ENCODE results near the gene RIPK1. TPM values are rescaled to one million over a fixed set of nuclear protein-coding genes. Genes with fewer than 3 reads are reported as not detected.
"Not testable (repeated sequence)": the region's sequence is repeated elsewhere in the genome, so short reads cannot be mapped to it uniquely, and the experiment has no call there.

Gene RIPK1
- total RNA-seq, 1 donor from 2014 or later, result 17.0 TPM

DNA sequence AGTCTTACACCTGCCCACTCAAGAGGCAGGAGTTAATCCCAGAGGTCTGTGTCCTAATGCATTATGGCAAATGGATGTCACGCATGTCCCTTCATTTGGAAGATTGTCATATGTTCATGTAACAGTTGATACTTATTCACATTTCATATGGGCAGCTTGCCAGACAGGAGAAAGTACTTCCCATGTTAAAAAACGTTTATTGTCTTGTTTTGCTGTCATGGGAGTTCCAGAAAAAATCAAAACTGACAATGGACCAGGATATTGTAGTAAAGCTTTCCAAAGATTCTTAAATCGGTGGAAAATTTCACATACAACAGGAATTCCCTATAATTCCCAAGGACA lies 13.2 kb upstream of the RIPK1 start:
- Mint-ChIP-seq H3K4me1 (peaks cover 40% of the 10 kb centered on the region), H3K4me3 (peak overlapping the region; percentile 32)
- H3K36me3 Mint-ChIP-seq (ENCODE audit: low read depth); H3K27me3 Mint-ChIP-seq; H3K27ac Mint-ChIP-seq; DNase-seq; H3K9me3 Mint-ChIP-seq: not testable (repeated sequence)
- intact Hi-C loops (cut with micrococcal nuclease), result loop anchor here (2.0 kb wide), 1 partner anchor 264 kb away; no protein-coding TSS in a partner anchor

DNA sequence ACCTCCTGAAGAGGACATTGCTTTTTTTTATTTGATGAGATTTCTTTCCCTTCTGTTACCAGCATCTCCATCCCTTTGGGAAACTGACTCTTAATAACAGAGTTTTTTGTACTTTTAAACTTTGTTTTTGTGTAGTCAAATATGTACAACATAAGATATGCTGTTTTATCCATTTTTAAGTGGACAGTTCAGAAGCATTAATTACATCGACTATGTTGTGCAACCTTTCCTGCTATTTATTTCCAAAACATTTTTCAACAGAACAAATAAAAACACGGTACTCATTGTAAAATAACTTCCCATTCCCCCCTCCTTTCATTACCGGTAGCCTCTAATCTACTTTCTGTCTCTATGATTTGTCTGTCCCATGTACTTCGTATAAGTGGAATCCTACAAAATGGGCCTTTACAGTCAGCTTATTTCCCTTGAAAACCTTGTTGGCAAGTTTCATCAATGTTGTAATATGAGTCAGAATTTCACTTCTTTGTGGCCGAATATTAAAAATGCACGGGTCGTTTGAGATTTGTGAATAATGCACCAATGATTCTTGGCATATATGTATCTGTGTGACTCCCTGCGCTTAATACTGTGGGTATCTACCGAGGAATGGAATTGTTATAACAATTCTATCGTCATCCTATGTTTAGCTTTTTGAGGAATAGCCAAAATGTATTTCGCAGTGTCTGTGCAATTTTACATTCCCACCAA lies 11.1 kb upstream of the RIPK1 start:
- peaks cover 40% of the 10 kb centered on the region for H3K4me1 Mint-ChIP-seq
- peaks cover 8% of the 10 kb centered on the region for H3K27me3 Mint-ChIP-seq
- H3K36me3 Mint-ChIP-seq (ENCODE audit: low read depth), result no peaks in the 10 kb centered on the region
- no peak overlapping the region for H3K4me3 Mint-ChIP-seq
- DNase-seq, result no peak
- intact Hi-C loops (cut with micrococcal nuclease), result no loop called here
- no peaks in the 10 kb centered on the region for H3K9me3 Mint-ChIP-seq
- no peak overlapping the region for H3K27ac Mint-ChIP-seq

DNA sequence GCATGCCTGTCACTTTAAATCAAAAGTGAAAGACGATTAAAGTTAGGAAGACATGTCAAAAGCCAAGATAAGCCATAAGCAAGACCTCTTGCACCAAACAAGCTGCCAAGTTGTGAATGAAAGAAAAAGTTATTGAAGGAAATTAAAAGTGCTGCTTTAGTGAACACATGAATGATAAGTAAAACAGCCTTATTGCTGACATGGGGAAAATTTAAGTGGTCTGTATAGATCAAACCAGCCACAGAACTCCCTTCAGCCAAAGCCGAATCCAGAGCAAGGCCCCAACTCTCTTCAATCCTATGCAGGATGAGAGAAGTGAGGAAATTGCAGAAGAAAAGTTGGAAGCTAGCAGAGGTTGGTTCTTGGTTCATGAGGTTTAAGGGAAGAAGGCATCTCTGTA lies 9.3 kb upstream of the RIPK1 start:
- no peaks in the 10 kb centered on the region for H3K36me3 Mint-ChIP-seq (ENCODE audit: low read depth)
- intact Hi-C loops (cut with micrococcal nuclease), result no loop called here
- H3K4me1 Mint-ChIP-seq, result peaks cover 27% of the 10 kb centered on the region
- no peaks in the 10 kb centered on the region for H3K9me3 Mint-ChIP-seq
- H3K27me3 Mint-ChIP-seq, result peaks cover 8% of the 10 kb centered on the region
- H3K27ac Mint-ChIP-seq, result peak overlapping the region; percentile 38
- H3K4me3 Mint-ChIP-seq, result peak overlapping the region; percentile 6
- DNase-seq, result no peak

DNA sequence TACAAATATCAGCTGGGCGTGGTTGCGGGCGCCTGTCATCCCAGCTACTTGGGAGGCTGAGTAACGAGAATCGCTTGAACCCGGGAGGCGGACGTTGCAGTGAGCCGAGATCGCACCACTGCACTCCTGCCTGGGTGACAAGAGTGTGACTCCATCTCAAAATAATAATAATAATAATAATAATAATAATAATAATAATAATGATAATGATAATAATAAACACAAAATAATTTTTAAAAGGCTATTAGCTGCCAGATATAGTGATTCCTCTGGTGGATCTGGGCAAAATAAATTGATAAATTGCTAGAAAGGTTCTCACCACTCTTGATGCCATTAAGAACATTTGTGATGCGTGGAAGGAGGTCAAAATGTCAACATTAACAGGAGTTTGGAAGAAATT lies 8.2 kb upstream of the RIPK1 start:
- H3K27me3 Mint-ChIP-seq; H3K36me3 Mint-ChIP-seq (ENCODE audit: low read depth); intact Hi-C loops (cut with micrococcal nuclease); H3K4me3 Mint-ChIP-seq; H3K27ac Mint-ChIP-seq; H3K9me3 Mint-ChIP-seq; DNase-seq: not testable (repeated sequence)
- H3K4me1 Mint-ChIP-seq, result peaks cover 26% of the 10 kb centered on the region

DNA sequence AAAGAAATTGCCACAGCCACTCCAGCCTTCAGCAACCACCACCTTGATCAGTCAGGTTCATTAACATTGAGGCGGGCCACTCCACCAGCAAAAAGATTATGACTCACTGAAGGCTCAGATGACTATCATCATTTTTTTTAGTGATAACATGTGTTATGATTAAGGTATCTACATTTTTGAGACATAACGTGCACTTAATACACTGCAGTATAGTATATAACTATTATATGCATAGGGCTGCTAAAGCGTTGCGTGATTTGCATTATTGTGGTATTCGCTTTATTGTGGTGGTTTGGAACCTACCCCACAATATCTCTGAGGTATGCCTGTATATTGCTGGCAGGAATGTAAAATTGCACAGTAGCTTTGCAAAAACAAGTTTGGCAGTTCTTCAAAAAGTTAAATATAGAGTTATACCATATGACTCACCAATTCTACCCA lies 6.8 kb upstream of the RIPK1 start:
- H3K9me3 Mint-ChIP-seq, result no peaks in the 10 kb centered on the region
- H3K27ac Mint-ChIP-seq, result no peak overlapping the region
- H3K36me3 Mint-ChIP-seq (ENCODE audit: low read depth), result peaks cover 4% of the 10 kb centered on the region
- peaks cover 6% of the 10 kb centered on the region for H3K27me3 Mint-ChIP-seq
- DNase-seq, result no peak
- H3K4me1 Mint-ChIP-seq, result peaks cover 29% of the 10 kb centered on the region
- no peak overlapping the region for H3K4me3 Mint-ChIP-seq
- intact Hi-C loops (cut with micrococcal nuclease), result no loop called here

DNA sequence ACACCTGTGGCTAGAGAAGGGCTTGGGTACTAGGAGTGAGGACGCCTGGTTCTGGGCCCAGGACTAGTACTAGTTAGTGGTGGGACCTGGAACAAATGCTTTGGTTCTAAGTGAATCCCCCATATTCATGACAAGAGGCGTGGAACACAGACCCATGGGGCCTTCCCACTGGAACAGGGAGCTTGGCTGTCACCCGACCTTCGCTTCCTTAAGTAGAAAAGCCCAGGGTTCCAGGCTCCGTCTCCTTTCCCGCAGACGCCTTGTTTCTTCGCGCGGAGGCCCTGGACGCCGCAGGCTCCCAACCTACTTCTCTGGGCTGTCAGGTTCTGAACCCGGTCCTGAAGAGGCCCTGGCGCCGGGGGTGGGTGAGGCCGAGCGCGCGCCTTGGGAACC lies 5.0 kb upstream of the RIPK1 start:
- DNase-seq; H3K9me3 Mint-ChIP-seq; intact Hi-C loops (cut with micrococcal nuclease); H3K36me3 Mint-ChIP-seq (ENCODE audit: low read depth); H3K27me3 Mint-ChIP-seq: not testable (repeated sequence)
- H3K4me3 Mint-ChIP-seq, result peak overlapping the region; percentile 88
- H3K27ac Mint-ChIP-seq, result peak overlapping the region; percentile 75
- H3K4me1 Mint-ChIP-seq, result peaks cover 39% of the 10 kb centered on the region

DNA sequence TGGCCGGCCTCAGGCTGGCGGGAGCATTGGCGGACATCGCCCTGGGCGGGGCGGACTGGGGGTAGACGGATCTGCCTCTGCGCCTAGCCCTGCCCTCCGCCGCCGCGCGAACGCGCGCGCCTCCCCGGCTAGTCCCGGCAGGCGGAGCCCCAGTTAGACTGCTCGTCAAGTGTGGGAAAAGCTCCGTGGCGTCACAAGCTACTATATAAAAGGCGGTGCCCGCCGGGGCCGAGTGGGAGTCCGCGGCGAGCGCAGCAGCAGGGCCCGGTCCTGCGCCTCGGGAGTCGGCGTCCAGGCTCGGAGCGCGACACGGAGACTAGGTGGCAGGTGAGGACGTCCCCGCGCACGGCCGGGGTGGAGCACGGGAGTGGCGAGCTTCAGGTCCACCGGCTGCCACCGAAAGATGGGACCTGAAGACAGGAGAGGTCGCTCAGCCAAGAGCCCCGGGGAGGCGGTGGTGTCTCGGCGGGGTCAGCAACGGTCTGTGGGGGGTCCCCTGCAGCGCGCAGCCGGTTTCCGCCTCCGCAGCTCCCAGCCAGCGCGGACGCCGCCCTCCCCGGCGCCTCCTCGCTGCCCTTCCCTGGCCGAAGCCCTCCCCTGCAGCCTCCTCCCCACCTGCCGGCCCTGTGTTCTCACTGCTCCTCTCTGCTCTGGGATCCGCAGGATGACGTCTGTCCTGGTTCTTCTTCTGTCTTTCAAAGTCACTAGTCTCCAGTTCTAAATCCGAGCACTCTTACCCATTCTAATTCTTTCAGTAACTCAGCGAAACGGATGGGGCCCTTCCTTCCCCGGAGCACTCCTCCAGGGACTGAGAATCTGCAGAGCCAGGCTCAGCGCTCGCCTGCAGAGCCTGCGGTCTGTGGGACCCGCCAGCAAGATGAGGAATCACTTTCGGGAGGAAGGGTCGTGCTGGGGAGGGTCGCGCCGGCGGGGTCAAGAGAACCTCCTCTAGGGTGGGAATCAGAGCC lies 4.3 kb upstream of the RIPK1 start:
- peak overlapping the region; percentile 89 for H3K27ac Mint-ChIP-seq
- peak; percentile 98 for DNase-seq
- H3K9me3 Mint-ChIP-seq, result no peaks in the 10 kb centered on the region
- no peaks in the 10 kb centered on the region for H3K27me3 Mint-ChIP-seq
- H3K4me1 Mint-ChIP-seq, result peaks cover 33% of the 10 kb centered on the region
- peak overlapping the region; percentile 88 for H3K4me3 Mint-ChIP-seq
- peaks cover 9% of the 10 kb centered on the region for H3K36me3 Mint-ChIP-seq (ENCODE audit: low read depth)
- intact Hi-C loops (cut with micrococcal nuclease), result no loop called here

DNA sequence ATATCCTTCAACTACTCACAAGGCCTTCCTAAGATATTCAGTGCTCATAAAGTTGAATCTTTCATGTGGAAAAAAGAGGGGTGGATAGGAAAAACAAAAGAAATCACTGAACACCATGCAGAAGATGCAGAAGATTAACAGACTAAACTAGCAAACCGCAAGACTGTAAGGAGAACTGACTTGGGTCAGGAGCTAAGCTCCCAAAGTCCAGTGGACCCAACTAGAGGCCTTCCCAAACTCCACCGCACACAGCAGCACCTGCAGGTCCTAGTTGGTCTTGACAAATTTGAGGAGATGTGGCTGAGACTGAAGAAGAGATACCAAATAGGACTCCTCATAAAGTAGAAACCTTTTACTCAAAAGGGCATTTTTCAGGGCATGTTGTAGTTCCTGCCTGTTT lies 3.3 kb downstream of the RIPK1 start:
- Mint-ChIP-seq H3K27ac (peak overlapping the region; percentile 6), H3K9me3 (no peaks in the 10 kb centered on the region), H3K4me1 (peaks cover 48% of the 10 kb centered on the region), H3K4me3 (no peak overlapping the region), H3K36me3 (ENCODE audit: low read depth) (peaks cover 21% of the 10 kb centered on the region), H3K27me3 (no peaks in the 10 kb centered on the region)
- no peak for DNase-seq
- intact Hi-C loops (cut with micrococcal nuclease), result no loop called here

DNA sequence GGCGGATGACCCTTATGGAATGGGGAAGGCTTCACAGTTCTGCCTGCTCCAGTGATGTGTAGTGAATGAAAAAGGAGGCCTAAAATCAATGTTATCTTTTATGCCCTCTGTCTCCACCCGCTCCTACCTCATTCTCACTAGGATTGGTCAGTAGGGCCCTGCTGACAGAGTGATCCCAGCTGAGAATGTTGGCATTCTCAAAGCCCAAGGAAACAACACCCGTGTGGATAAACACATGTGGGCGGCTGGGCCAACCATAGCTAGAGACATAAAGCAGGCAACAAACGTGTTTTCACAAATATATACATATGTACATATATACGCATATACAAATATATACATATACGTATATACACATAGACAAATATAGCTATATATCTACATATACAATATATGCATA lies 4.5 kb downstream of the RIPK1 start:
- DNase-seq, result no peak
- H3K4me1 Mint-ChIP-seq, result peaks cover 45% of the 10 kb centered on the region
- intact Hi-C loops (cut with micrococcal nuclease), result no loop called here

DNA sequence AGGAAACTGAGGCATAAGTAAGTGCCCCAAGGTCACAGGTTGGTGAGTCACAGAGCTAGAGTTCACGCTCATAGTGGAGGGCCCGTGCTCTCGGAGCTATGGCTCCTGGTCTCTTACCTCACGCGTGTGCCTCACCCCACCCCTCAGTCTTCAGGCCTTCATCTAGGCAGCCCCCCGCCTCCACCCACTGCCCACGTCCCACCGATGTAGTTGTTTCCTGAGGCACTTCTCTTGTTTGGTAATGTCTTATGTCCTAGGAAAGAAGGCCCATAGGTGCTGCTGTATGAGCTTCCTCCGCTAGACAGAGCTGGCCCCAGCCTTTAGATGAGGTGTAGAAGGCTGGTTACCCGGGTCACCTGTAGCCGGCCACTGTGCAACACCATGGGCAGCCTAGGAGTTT lies 5.1 kb downstream of the RIPK1 start:
- Mint-ChIP-seq H3K27ac (no peak overlapping the region), H3K4me1 (peaks cover 43% of the 10 kb centered on the region), H3K27me3 (no peaks in the 10 kb centered on the region), H3K36me3 (ENCODE audit: low read depth) (peaks cover 34% of the 10 kb centered on the region), H3K9me3 (no peaks in the 10 kb centered on the region), H3K4me3 (no peak overlapping the region)
- intact Hi-C loops (cut with micrococcal nuclease), result no loop called here
- no peak for DNase-seq

More for the DNA sequence above, 4.5 kb downstream of the RIPK1 start:
- H3K27me3 Mint-ChIP-seq, result no peaks in the 10 kb centered on the region
- H3K4me3 Mint-ChIP-seq, result no peak overlapping the region
- peaks cover 28% of the 10 kb centered on the region for H3K36me3 Mint-ChIP-seq (ENCODE audit: low read depth)
- H3K27ac Mint-ChIP-seq, result peak overlapping the region; percentile 32
- no peaks in the 10 kb centered on the region for H3K9me3 Mint-ChIP-seq

DNA sequence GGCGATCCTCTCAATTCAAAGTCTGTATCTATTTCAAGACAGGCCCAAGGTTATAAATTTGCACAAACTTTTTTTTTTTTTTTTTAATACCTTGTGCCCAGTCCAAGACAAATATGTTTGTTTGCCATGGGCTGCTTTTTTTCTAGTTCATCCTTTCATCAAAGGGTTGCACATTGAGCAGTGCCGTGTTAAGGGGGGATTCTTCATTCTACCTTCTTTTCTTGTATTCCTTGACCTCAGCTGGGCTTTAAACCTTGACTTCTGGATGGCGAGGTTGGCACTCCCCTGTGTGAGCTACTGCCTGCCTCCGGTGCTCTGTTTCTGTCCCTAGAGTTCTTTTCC lies 7.4 kb downstream of the RIPK1 start:
- intact Hi-C loops (cut with micrococcal nuclease), result no loop called here
- Mint-ChIP-seq H3K4me3 (peak overlapping the region; percentile 59), H3K9me3 (no peaks in the 10 kb centered on the region), H3K27ac (peak overlapping the region; percentile 81), H3K27me3 (no peaks in the 10 kb centered on the region), H3K36me3 (ENCODE audit: low read depth) (peaks cover 41% of the 10 kb centered on the region), H3K4me1 (peaks cover 35% of the 10 kb centered on the region)
- no peak for DNase-seq

DNA sequence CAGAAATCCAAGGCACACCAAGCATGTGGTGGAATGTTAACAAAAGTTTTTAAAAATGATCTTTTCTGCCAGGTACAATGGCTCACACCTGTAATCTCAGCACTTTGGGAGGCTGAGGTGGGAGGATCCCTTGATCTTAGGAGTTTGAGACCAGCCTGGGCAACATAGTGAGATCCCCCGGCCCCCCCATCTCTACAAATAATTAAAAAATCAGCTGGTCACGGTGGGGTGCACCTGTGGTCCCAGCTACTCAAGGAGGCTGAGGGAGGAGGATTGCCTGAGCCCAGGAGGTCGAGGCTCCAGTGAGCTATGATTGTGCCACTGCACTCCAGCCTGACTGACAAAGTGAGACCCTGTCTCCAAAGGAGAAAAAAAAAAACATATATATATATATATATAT lies 8.0 kb downstream of the RIPK1 start:
- Mint-ChIP-seq H3K4me3 (no peak overlapping the region), H3K4me1 (peaks cover 31% of the 10 kb centered on the region), H3K27me3 (no peaks in the 10 kb centered on the region), H3K36me3 (ENCODE audit: low read depth) (peaks cover 44% of the 10 kb centered on the region), H3K27ac (no peak overlapping the region), H3K9me3 (no peaks in the 10 kb centered on the region)
- intact Hi-C loops (cut with micrococcal nuclease), result no loop called here
- no peak for DNase-seq

DNA sequence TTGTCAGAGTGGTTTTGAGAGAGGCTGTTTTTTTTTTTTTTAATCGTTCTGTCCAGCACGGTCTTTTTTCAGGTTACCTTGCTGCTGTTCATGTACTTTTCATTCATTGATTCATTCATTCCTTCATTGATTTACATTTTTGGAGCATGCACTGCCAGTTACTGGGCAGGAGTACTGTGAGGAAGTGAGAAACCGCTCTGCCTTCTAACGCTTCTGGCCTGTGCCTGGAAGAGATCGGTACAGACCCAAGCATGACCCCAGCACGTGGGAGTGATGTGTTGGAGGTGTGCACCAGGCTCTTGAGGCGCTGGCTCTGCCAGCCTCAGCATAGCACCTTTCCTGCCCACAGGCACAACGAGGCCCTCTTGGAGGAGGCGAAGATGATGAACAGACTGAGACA lies 9.1 kb downstream of the RIPK1 start:
- Mint-ChIP-seq H3K27me3 (no peaks in the 10 kb centered on the region), H3K27ac (no peak overlapping the region)
- intact Hi-C loops (cut with micrococcal nuclease), result no loop called here

DNA sequence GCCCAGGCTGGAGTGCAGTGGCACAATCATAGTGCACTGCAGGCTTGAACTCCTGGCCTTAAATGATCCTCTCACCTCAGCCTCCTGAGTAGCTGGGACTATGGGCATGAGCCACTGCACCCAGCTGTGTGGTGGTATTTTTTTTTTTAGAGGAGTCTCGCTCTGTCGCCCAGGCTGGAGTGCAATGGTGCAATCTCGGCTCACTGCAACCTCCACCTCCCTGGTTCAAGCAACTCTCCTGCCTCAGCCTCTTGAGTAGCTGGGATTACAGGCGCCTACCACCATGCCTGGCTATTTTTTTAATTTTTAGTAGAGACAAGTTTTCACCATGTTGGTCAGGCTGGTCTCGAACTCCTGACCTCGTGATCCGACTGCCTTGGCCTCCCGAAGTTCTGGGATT lies 10.7 kb downstream of the RIPK1 start:
- H3K4me3 Mint-ChIP-seq; DNase-seq; H3K27ac Mint-ChIP-seq; intact Hi-C loops (cut with micrococcal nuclease); H3K9me3 Mint-ChIP-seq; H3K27me3 Mint-ChIP-seq: not testable (repeated sequence)
- peaks cover 62% of the 10 kb centered on the region for H3K36me3 Mint-ChIP-seq (ENCODE audit: low read depth)
- peaks cover 20% of the 10 kb centered on the region for H3K4me1 Mint-ChIP-seq

More for the DNA sequence above, 9.1 kb downstream of the RIPK1 start:
- peaks cover 50% of the 10 kb centered on the region for H3K36me3 Mint-ChIP-seq (ENCODE audit: low read depth)
- no peaks in the 10 kb centered on the region for H3K9me3 Mint-ChIP-seq
- no peak overlapping the region for H3K4me3 Mint-ChIP-seq
- no peak for DNase-seq
- H3K4me1 Mint-ChIP-seq, result peaks cover 27% of the 10 kb centered on the region

Measured in activated CD4-positive, alpha-beta T cell treated with anti-CD3 and anti-CD28 coated beads, Interleukin-2, amount 10 ng/mL, durations not matched to agents 24 days and 14 days (primary cell).